ENCODE results near the gene SAMD11.
A peak's percentile ranks its signal among the peaks of the same experiment; 100 is the strongest.

Gene SAMD11

GRCh38 chr1:903305-903704 is 20.4 kb upstream of the SAMD11 start:
- Histone ChIP-seq H3K9ac (no peak overlapping the region), H3K79me2 (no peaks in the 10 kb centered on the region), H3K27me3 (ENCODE audit: control insufficient read depth, insufficient read depth, low read length) (no peaks in the 10 kb centered on the region), H2AFZ (no peak overlapping the region), H3K4me2 (ENCODE audit: low read length) (no peak overlapping the region), H3K9me3 (ENCODE audit: control insufficient read depth, low read length) (no peaks in the 10 kb centered on the region), H3K4me3 (ENCODE audit: low read depth, low read length) (no peak overlapping the region), H3K36me3 (ENCODE audit: control insufficient read depth, insufficient read depth, low read length) (no peaks in the 10 kb centered on the region), H3K4me1 (no peaks in the 10 kb centered on the region), H3K27ac (no peak overlapping the region)
- TF ChIP-seq CTCF (IDR thresholded peaks at IDR 0.05), result no peak

- Histone ChIP-seq H3K4me1 (no peaks in the 10 kb centered on the region), H3K9ac (no peak overlapping the region), H3K27ac (no peak overlapping the region), H3K4me2 (ENCODE audit: low read length) (no peak overlapping the region), H2AFZ (no peak overlapping the region), H3K27me3 (ENCODE audit: control insufficient read depth, insufficient read depth, low read length) (no peaks in the 10 kb centered on the region), H3K36me3 (ENCODE audit: control insufficient read depth, insufficient read depth, low read length) (no peaks in the 10 kb centered on the region), H3K4me3 (ENCODE audit: low read depth, low read length) (no peak overlapping the region), H3K9me3 (ENCODE audit: control insufficient read depth, low read length) (no peaks in the 10 kb centered on the region), H3K79me2 (no peaks in the 10 kb centered on the region)
- no peak for TF ChIP-seq CTCF (IDR thresholded peaks at IDR 0.05)
These were observed 19.9 kb upstream of the SAMD11 start for GRCh38 chr1:903721-904271.

GRCh38 chr1:904310-904950 is 19.3 kb upstream of the SAMD11 start:
- Histone ChIP-seq H3K27me3 (ENCODE audit: control insufficient read depth, insufficient read depth, low read length) (no peaks in the 10 kb centered on the region), H3K4me2 (ENCODE audit: low read length) (peak overlapping the region; percentile 51), H3K36me3 (ENCODE audit: control insufficient read depth, insufficient read depth, low read length) (no peaks in the 10 kb centered on the region), H3K4me3 (ENCODE audit: low read depth, low read length) (no peak overlapping the region), H3K4me1 (no peaks in the 10 kb centered on the region), H2AFZ (peak overlapping the region; percentile 73), H3K27ac (no peak overlapping the region), H3K9me3 (ENCODE audit: control insufficient read depth, low read length) (no peaks in the 10 kb centered on the region), H3K9ac (no peak overlapping the region), H3K79me2 (no peaks in the 10 kb centered on the region)
- TF ChIP-seq CTCF (IDR thresholded peaks at IDR 0.05), result peak; percentile 87

DNA sequence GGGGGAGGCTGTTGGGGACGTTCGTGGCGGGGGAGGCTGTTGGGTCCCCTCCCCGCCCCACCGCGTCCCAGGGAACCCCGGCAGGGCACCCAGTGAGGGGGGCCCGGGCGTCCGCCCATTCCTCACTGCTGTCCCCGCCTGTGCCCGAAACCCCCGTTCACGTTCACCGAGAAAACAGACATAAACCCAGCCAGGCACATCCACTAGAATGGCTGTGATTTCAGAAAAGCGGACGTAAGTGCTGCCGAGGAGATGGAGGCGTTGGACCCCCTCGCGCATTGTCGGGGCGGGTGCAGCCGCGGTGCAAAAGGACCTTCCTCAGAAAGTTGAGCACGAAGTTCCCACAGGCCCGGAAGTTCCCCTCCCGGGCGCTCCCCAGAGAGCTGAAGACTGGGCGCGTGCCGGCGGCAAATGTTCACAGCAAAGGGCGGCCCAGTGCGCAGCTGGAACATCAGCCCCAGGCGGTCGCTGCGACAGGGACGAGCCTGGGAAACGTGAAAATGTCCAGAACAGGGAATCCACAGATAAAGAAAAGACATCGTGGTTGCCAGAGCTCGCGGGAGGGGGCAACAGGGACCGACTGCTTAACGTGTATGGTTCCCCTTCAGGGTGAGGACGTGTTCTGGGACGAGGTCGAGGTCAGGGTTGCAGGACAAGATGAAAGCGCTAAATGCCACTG is 18.5 kb upstream of the SAMD11 start:
- Histone ChIP-seq H3K36me3 (ENCODE audit: control insufficient read depth, insufficient read depth, low read length) (no peaks in the 10 kb centered on the region), H3K4me3 (ENCODE audit: low read depth, low read length) (no peak overlapping the region), H3K27me3 (ENCODE audit: control insufficient read depth, insufficient read depth, low read length) (no peaks in the 10 kb centered on the region), H3K4me2 (ENCODE audit: low read length) (peak overlapping the region; percentile 51), H3K79me2 (no peaks in the 10 kb centered on the region), H3K9ac (no peak overlapping the region), H3K9me3 (ENCODE audit: control insufficient read depth, low read length) (no peaks in the 10 kb centered on the region), H2AFZ (no peak overlapping the region), H3K27ac (no peak overlapping the region), H3K4me1 (no peaks in the 10 kb centered on the region)
- TF ChIP-seq CTCF (IDR thresholded peaks at IDR 0.05), result no peak

Data from parathyroid adenoma (tissue), 2 donors.